ENCODE results near the gene RPL22L1.
"Not testable (repeated sequence)": the region's sequence is repeated elsewhere in the genome, so short reads cannot be mapped to it uniquely, and the experiment has no call there.

RPL22L1 gene

DNA sequence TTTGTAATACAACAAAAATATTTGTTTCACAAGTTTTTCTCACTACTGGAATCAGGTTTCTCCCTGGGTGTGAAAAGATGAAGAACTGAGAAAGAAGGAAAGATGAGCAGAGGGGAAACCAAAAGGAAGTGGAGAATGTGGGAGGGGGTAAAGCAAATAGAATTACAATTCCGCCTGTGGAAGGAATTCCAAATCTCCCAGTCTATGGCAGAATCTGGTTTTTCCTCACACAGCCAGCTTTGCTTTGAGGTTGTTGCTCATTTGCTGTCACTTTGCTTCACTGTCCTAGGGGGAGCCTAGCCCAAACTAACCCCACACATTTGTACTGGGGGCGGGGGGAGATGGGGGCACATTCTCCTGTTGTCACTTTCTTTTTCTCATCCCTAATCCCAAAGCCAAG, 43.9 kb downstream of the RPL22L1 start:
- DNase-seq = no peak

- not testable (repeated sequence) for DNase-seq
Measured at GRCh38 chr3:170823562-170823961, 46.4 kb downstream of the RPL22L1 start.

DNA sequence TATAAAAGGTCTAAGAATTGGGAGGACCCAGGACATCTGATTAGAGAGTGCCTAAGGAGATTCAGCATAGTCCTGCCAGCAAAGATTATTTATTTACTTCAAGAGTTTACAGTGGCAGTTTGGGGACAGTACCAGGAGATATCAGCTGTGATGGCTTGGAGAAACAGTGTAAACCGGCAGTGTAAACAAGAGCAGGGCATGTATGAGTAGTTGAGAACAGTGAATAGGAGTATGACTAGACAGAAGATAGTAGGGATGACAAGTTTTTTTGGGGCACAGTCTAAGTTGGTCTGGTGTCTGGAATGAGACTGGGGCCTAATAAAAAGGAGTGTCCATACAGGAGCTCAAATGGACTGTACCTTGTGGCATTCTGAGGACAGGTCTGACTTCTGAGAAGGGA, 51.7 kb downstream of the RPL22L1 start:
- not testable (repeated sequence) for DNase-seq

- DNase-seq = not testable (repeated sequence)
Measured at GRCh38 chr3:170817471-170817870, 52.5 kb downstream of the RPL22L1 start.

GRCh38 chr3:170816841-170817240, 53.2 kb downstream of the RPL22L1 start:
- no peak for DNase-seq

DNA sequence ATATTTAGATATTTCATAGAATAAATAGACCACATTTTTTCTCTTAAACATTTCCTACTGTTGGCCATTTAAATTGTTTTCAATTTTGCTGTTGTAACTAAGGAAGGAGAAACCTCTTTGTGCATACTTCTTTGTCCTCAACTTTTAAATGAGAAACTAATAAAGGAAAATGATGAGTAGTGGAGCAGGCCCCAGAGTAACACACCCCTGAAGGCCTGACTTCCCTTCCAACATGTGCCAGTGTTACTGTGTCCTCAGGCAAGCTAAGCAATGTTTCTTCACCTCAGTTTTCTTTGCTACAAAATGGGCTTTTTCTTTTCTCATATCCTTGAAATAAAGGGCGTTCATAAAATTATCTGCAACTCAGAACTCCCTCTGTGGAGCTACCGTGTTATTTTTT, 53.7 kb downstream of the RPL22L1 start:
- DNase-seq = no peak

GRCh38 chr3:170815936-170816335, 54.1 kb downstream of the RPL22L1 start:
- DNase-seq = no peak

- no peak for DNase-seq
Measured at GRCh38 chr3:170815340-170815739, 54.7 kb downstream of the RPL22L1 start.

Data from activated CD8-positive, alpha-beta memory T cell treated with anti-CD3 and anti-CD28 coated beads, Interleukin-2, amount 50 U/mL, for 48 hours (primary cell).